NCI-H1048 (cell line): ENCODE data around the gene TEF.
"Not testable (repeated sequence)": the region's sequence is repeated elsewhere in the genome, so short reads cannot be mapped to it uniquely, and the experiment has no call there.

Experiments
- DNase-seq: peaks from one replicate; lab custom pipeline; 2025; lab: John Stamatoyannopoulos, UW

The TEF gene

GRCh38 chr22:41425660-41426365, 44.1 kb downstream of the TEF start:
- DNase-seq = no peak

DNA sequence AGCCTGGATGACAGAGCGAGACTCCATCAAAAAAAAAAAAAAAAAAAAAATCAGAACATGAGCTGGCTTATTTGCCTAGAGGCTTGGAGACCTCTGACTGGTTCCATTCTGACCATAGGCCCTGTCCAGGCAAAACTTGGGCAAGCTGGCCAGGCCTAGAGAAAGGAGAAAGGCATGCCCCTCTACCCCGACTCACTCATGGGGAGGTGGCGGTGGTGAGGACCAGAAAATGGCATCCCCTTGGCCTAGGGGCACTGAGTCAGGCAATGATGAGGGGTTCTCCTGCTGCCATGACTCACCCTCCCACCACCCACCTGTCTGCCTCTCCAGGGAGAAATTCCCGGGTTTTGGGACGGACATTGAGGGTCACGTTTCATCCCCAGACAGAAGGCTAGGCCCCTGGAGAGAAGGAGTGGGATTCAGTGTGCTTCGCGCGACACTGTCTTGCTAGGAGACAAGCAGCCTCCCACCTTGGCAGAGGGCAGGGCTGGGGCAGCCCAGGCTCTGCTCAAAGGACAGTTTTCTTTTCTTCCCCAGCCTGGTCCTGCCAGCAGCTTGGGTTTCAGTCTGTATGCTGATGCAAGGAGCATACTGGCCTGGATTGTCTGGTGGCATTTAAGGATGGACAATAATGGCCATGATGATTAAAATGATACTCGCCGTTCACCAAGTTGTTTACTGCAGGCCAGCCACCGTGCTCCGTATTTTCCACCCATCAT, 47.6 kb downstream of the TEF start:
- DNase-seq = no peak

DNA sequence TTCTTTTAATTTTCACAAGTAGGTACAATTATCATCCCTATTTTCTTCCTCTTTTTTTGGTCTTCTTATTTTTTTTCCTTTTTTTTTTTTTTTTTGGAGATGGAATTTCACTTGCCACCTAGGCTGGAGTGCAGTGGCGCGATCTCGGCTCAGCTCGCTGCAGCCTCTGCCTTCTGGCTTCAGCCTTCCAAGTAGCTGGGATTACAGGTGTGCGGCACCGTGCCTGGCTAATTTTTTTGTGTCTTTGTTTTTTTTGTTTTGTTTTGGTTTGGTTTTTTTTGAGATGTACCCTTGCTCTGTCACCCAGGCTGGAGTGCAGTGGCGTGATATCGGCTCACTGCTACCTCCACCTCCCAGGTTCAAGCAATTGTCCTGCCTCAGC, 48.2 kb downstream of the TEF start:
- DNase-seq = no peak

DNA sequence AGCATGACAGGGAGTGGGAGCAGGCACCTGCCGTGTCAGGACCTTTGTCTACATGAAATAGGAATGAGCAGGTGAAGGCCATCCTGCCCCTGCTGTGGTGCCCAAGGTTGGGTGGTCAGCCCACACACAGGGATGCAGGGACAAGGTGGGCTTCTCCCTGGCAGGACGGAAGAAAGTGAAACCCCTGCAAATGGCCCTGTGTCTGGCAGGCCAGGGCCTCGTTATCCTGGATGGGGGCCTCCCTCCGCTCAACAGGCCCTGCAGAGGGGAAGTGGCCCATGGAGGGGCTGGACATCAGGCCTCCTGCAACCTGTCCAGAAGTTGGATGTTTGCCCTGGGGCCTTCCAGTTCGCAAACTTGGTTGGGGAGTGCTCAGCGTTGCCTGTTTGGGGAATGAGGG, 49.9 kb downstream of the TEF start:
- no peak for DNase-seq

DNA sequence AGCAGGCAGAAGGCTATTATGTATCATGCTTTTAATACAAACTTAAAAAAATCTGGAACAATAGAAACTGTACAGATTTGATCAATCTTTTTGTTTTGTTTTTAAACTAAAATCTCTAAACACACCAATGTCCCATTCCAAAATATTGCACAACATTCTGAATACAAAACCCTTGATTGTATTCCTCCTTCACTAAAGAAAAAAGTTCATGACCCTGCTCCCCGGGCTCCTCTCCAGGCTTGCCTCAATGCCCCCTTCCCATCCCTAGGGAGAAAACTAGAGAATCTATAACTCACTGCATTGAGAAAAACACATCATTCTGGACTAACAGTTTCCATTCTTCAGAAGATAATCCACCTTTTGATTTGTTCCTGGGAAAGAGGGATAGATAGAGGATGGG, 51.7 kb downstream of the TEF start:
- DNase-seq = not testable (repeated sequence)

DNA sequence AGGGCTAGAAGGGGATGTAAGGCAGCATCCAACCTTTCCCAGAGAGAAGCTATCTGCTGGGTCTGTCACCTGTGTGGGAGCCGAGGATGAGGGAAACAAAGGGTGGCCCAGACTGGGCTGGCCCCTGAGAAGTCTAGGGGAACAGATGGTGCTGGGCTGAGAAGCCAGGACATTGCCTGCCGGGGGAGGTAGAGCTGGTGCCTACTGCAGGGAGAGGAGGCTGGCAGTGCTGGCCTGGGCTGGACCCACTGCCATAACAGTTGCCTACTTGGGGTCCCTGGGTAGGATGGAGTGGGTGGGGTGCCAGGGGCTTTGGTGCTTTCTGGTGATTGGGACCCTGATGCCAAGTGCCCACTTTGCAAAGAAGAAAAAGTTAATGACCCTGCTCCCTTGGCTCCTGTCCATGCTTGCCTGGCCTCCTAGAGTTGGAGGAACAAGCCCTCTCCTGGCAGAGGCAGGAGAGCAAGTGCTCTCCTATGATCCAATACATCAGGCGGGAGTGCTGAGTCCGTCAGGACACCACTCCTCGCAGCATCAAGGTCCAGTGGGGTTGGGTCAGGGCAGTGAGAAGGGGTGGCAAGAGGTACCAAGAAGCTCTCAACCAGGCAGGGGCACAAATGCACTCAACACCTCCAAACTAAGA, 52.7 kb downstream of the TEF start:
- DNase-seq = not testable (repeated sequence)

DNA sequence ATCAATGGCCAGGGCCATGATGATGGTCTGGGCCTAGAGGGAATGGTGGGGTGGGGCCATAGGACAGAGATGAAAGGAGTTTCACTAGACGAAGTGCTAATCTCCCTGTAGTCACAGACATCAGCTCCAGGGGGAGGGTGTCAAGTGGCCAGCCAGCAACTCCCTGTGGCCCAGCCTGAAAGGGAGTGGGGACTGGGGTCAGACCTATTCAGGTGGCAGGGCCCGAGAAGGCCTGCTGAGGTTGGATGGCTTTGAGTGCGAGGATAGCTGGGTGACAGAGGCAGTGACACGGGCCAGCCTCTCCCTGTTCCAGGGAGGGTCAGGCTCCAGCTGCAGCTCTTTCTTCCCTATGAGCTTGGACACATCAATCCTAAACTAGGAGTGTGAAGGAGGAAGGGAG, 53.8 kb downstream of the TEF start:
- DNase-seq = no peak

DNA sequence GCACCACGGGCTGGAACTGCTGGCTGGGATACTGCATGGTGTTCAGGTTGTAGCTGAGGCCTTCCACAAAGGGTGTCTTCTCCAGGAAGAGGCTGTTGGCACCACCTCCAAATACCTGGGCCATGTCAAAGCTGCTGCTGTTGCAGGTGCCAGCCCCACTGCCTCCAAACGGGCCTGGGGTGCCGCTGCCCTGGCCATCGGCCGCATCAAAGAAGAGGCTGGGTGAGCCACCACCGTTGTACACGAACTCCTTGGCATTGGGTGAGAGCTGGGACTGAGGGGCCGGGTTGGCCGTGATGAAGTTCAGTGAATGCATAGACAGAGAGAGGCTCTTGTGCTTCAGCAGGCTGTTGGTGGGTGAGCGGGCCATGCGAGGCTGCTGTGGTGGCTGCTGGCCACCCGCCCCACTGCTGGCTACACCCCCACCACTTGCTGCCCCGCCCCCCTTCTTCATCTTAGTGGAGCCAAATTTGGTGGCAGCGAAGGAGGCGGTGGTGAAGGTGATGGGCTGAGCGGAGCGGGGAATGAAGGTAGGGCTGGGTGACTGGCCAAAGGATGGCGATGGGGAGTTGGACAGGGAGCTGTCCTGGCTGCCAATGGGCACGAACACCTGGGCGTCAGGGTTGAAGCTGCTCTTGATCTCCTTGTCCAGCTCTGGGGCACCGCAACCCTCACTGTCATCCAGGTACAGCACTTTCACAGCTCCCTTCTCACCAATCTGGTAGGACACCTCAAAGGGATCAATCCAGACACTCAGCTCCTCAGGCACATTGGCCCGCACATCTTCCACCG, 54.8 kb downstream of the TEF start:
- no peak for DNase-seq

DNA sequence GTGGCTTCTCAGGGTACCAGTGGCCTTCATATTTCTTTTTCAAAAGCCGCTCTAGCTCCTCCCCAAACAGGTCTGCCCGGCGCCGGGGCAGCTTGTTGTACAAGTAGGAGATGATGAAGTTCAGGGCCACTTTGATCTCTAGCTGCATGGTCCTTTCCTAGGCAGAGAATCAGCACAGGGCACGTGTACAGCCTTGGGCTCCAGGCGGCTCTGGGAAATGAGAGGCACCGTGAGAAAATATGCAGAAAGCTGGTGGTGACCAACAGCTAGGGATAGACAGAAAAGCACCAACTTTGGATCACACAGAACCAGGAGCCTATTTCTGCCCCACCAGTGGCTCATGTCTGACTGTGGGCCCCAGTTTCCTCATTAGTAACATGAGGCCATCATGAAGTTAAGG, 55.5 kb downstream of the TEF start:
- no peak for DNase-seq

GRCh38 chr22:41440511-41440910, 58.8 kb downstream of the TEF start:
- not testable (repeated sequence) for DNase-seq

DNA sequence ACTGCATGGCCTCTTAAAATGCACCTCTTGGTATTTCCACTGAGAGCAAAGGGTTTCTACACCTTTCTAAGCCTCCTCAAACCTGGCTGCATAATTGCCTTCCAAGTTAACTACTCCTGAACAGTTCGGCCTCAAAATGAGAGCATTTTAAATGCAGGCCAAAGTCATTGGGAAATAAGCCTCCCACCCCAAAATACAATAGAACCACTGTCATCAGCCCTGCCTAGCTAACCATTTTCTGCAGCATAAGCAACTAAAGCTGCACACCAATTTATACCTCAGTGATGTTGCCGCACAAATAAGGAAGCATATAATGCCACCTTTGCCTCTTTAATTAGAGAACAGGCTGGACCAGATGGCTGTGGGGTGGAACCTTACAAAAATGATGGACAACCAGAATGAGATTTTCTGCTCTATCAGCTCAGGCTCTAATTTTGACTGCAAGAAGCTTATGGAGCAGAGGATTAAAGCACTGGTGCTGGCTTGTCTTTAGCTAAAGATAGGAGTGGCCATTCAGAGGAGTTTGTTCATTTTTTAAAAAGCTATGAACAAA, 60.6 kb downstream of the TEF start:
- DNase-seq = no peak

- DNase-seq = peak; percentile 90
Measured at GRCh38 chr22:41444360-41445128, 62.8 kb downstream of the TEF start.

- DNase-seq = no peak
Measured at GRCh38 chr22:41445129-41446056, 63.7 kb downstream of the TEF start.

DNA sequence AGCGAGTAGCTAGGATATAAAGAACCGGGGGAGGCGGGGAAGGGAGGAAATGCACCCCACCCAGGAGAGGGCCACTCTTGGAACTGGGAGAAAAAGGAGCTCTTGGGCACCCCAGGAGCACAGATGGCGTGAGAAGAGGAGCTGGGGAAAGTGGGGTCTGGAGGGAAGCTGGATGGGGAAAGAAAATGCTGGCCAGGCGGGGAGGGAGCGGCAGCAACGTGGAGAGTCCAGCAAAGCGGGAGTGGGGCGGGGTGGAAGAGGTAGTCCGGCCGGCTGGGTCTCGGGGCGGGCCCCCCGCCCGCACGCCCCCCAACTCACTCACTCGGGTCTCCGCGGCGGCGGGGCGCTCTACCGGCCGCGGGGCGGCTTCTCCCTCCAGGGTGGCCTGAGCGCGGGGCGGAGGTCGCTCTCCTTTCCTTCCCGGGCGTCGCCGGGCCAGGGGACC, 64.3 kb downstream of the TEF start:
- DNase-seq = no peak

DNA sequence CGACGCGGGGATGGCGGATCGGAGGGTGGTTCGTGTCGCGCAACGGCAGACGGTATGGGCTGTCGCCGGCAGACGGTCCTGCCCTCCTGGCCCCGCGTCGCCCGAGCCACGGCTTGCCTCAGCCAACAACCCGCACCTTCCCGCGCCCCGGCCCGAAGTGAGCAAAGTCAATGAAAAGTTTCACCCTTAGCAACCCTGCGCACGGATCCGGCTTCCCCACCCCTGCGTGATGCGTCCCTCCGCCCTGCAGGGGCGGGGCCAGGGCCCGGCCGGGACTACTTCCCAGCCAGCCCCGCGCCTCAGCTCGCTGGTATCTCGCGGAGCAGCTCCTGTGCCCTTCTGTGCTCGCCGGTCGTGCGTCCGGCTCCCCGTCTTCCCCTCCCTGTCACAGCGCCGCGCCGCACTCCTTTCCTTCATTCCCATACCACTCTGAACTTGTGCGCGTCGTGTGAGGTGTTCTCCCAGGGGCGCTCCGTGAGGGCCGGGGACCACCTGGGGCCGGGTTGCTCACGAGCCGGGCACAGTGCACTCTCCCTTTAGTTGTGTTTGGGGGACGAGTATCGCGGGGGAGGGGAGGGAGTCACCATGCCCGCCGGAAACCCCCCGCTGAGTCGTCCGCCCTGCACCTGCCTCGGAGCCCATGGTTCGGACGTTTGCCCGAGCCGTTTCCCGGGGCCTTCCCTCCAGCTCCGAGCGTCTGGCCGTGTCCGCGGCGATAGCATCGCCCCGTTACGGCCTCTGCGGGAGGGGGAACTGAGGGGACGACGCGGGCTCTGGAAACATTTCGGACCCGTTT, 65.1 kb downstream of the TEF start, which contains the start of gene TOB2:
Gene TOB2 (minus strand): TSS at position 163 of the 796 bp plus-strand sequence. CDS start 9,456 bp downstream, outside the sequence.
- peak; percentile 78 for DNase-seq

DNA sequence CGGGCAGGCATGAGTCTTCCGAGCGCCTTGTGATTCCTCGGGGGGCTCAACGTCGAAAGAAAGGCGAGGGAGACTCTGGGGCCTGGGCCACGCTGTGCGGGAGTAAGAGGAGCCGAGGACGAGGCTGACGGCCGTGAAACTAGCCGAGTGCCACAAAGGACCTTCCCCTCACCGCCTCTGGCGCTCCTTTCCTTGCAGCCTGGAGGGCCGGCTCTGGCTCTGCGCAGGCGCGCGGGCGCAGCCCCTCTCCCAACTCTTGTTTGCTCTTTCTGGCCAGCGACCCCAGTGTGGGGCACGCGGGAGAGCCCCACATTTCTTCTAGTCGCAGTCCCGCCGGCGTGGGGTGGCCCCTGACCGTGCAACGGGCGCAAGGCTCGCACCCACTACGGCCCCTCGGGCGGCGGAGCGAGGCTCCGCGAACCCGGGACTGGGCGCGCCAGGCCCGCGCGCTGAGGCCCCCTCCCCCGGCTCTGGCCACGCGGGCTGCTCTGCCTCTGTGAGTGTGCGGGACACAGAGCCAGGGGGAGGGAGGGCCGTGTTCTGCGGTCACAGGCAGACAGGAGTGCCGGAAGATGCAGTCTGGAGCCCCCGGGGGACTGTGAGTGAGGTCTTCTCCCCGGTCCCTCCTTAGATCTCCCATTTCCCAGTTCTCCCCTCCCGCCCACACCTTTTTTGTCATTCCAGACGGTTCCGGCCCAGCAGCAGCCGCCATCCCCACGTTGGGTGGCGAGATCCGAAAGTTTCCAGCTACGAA, 65.9 kb downstream of the TEF start:
- DNase-seq = no peak

- peak; percentile 97 for DNase-seq
Measured at GRCh38 chr22:41448189-41448808, 66.6 kb downstream of the TEF start.
